HFFc6 (cell line): ENCODE results near the gene FYB1. TPM values are rescaled to one million over a fixed set of nuclear protein-coding genes. Genes with fewer than 3 reads are reported as not detected.

Experiments used
- DNase-seq: peaks from one replicate; pipeline ENCODE4 v3.0.0-alpha.2; 2018
- H3K27ac Mint-ChIP-seq: 2 replicates; pipeline ENCODE4 v1.8.0; 2020; ENCODE audit warnings: mild to moderate bottlenecking, mixed read lengths
- H3K27me3 Mint-ChIP-seq: 2 replicates; pipeline ENCODE4 v1.8.0; 2021; ENCODE audit warnings: mild to moderate bottlenecking, moderate library complexity, mixed read lengths; ENCODE audit not compliant: insufficient read depth
- H3K36me3 Mint-ChIP-seq: 2 replicates; pipeline ENCODE4 v1.8.0; 2021; ENCODE audit warnings: low read depth, mixed read lengths
- H3K4me1 Mint-ChIP-seq: 2 replicates; pipeline ENCODE4 v1.8.0; 2020; ENCODE audit warnings: low read depth, mixed read lengths
- H3K4me3 Mint-ChIP-seq: 2 replicates; pipeline ENCODE4 v1.8.0; 2020; ENCODE audit warnings: mild to moderate bottlenecking, moderate library complexity, mixed read lengths
- H3K9me3 Mint-ChIP-seq: 2 replicates; pipeline ENCODE4 v1.8.0; 2020; ENCODE audit warnings: mild to moderate bottlenecking, mixed read lengths
- CTCF ChIP-seq: fragments of 200-600 bp; sonication (generic); IDR thresholded peaks from 2 replicates; pipeline ENCODE4 v1.5.0; 2021; ENCODE audit warnings: antibody characterized with exemption, mild to moderate bottlenecking
- total RNA-seq, 6 experiments: library from RNA; stranded (reverse); fragmentation: NEBNext Ultra II Directional; extraction: Animal tissue kit (Norgen Biotek cat#: 25700); gene quantifications; 2 replicates in 1 of 6; 3 replicates in 5 of 6; pipeline ENCODE4 v1.2.3, GENCODE V29; 2021

The FYB1 gene
- total RNA-seq, 6 experiments from 2014 or later: 0.32 to 1.7 (median 0.49) TPM

- peaks cover 47% of the 10 kb centered on the region for H3K4me1 Mint-ChIP-seq
- H3K27ac Mint-ChIP-seq: no peak overlapping the region
- no peak overlapping the region for H3K4me3 Mint-ChIP-seq
- H3K36me3 Mint-ChIP-seq: no peaks in the 10 kb centered on the region
- no peak for TF ChIP-seq CTCF
- no peaks in the 10 kb centered on the region for H3K9me3 Mint-ChIP-seq
- H3K27me3 Mint-ChIP-seq: no peaks in the 10 kb centered on the region; the same call in 1 of the 2 replicates
- DNase-seq: no peak
Observed at GRCh38 chr5:39214912-39215709, 4.3 kb downstream of the FYB1 start.

GRCh38 chr5:39213447-39214207 is 5.7 kb downstream of the FYB1 start:
- H3K27me3 Mint-ChIP-seq: no peaks in the 10 kb centered on the region; the same call in 1 of the 2 replicates

GRCh38 chr5:39211773-39212172 is 7.6 kb downstream of the FYB1 start:
- H3K27ac Mint-ChIP-seq: no peak overlapping the region
- no peaks in the 10 kb centered on the region for H3K9me3 Mint-ChIP-seq
- no peaks in the 10 kb centered on the region; the same call in 1 of the 2 replicates for H3K27me3 Mint-ChIP-seq
- peaks cover 26% of the 10 kb centered on the region for H3K4me1 Mint-ChIP-seq
- H3K36me3 Mint-ChIP-seq: no peaks in the 10 kb centered on the region
- no peak for DNase-seq
- no peak for TF ChIP-seq CTCF
- no peak overlapping the region for H3K4me3 Mint-ChIP-seq

More at GRCh38 chr5:39213447-39214207, 5.7 kb downstream of the FYB1 start:
- Mint-ChIP-seq H3K4me1 (peaks cover 32% of the 10 kb centered on the region), H3K4me3 (no peak overlapping the region), H3K36me3 (no peaks in the 10 kb centered on the region), H3K9me3 (no peaks in the 10 kb centered on the region), H3K27ac (no peak overlapping the region)
- TF ChIP-seq CTCF: no peak
- no peak for DNase-seq

GRCh38 chr5:39209924-39210323 is 9.4 kb downstream of the FYB1 start:
- H3K36me3 Mint-ChIP-seq: no peaks in the 10 kb centered on the region

GRCh38 chr5:39208471-39208870 is 10.9 kb downstream of the FYB1 start:
- Mint-ChIP-seq H3K9me3 (no peaks in the 10 kb centered on the region), H3K27me3 (no peaks in the 10 kb centered on the region; the same call in 1 of the 2 replicates), H3K36me3 (no peaks in the 10 kb centered on the region), H3K4me3 (no peak overlapping the region), H3K4me1 (peaks cover 12% of the 10 kb centered on the region), H3K27ac (no peak overlapping the region)
- no peak for TF ChIP-seq CTCF
- DNase-seq: no peak

More at GRCh38 chr5:39209924-39210323, 9.4 kb downstream of the FYB1 start:
- Mint-ChIP-seq H3K27ac (no peak overlapping the region), H3K4me3 (no peak overlapping the region), H3K4me1 (peaks cover 12% of the 10 kb centered on the region), H3K27me3 (no peaks in the 10 kb centered on the region; the same call in 1 of the 2 replicates), H3K9me3 (no peaks in the 10 kb centered on the region)
- TF ChIP-seq CTCF: no peak
- DNase-seq: no peak
